ENCODE data around the gene MAP4.

- TF ChIP-seq POLR2A (IDR thresholded peaks at IDR 0.05) (no peak), CTCF (IDR thresholded peaks at IDR 0.05) (no peak), EP300 (IDR thresholded peaks at IDR 0.05) (no peak), POLR2AphosphoS5 (IDR thresholded peaks at IDR 0.05) (no peak)
Observed at GRCh38 chr3:47872916-47873315, 143.3 kb downstream of the MAP4 start.

All from stomach (tissue), 4 donors.